RWPE1 (cell line): ENCODE data around the gene NOL8.

Experiments used
- CTCF ChIA-PET: fragments of 350-600 bp; sonication (Branson Sonifier 250); formaldehyde crosslinking; extraction: SDS; loops from one replicate; lab custom pipeline; 2021; lab: Yijun Ruan, JAX
- POLR2A ChIA-PET: fragments of 400-600 bp; formaldehyde crosslinking; extraction: SDS; loops from one replicate; lab custom pipeline; 2020; ENCODE audit warnings: antibody characterized with exemption; ENCODE audit not compliant: low non-redundant PET; lab: Yijun Ruan, JAX
- DNase-seq: peaks from one replicate; pipeline ENCODE4 v3.0.0; 2012; ENCODE audit warnings: low spot score
- H3K27ac ChIP-seq: fragments of 450-650 bp; 2 replicates; pipeline ENCODE4 v1.5.1; 2017
- TF ChIP-seq, protein P1 (sequence below): fragments of 450-650 bp; conservative IDR thresholded peaks from 2 replicates; pipeline ENCODE4 v1.5.1; 2017; ENCODE audit warnings: low read depth, mild to moderate bottlenecking

Gene NOL8

DNA sequence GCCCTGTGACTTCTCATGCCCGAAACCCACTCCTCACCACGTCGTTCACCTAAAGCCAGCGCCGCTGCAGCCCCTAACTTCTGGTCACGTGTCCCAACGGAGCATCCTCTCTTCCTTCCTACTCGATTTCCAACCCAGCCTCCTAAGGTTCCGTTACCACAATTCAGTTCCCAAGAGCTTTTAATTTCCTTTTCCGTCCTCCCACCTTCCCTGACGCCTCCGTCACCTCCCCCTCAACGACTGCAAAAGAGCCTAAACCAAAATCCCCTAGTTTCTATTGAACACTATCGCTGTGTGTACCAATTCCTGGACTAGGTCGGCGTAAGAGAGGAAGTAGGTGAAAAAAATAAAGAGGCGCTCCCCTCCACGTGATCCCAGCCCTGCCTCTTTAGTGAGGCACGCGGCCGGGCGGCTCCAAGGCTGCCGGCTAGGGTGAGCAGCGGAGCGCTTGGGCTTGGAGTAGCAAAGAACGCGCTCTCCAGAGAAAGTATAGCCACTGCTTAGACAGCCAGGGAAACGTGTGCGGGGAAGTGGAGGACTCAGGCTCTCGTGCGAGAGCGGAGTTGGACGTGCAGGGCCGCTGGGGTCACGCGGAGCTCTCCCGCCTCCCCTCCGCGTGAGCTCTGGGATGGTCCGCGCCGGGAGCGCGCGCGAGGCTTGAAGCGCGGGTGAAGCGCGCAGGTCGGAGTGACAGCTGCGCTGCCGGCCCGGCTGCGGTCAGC lies at the start of gene NOL8, which contains the start of gene CENPP:
NOL8 (minus strand) TSS at position 82 of the 722 bp plus-strand sequence. CDS start 1,189 bp downstream, outside the sequence.
CENPP (plus strand) TSS at position 685 of the 722 bp plus-strand sequence.
- CTCF ChIA-PET: interaction anchor here (0.6 to 1.0 kb wide), 6 partner anchors 11 to 310 kb away, joined by 3 to 4 read pairs (median 3); no protein-coding TSS in a partner anchor

DNA sequence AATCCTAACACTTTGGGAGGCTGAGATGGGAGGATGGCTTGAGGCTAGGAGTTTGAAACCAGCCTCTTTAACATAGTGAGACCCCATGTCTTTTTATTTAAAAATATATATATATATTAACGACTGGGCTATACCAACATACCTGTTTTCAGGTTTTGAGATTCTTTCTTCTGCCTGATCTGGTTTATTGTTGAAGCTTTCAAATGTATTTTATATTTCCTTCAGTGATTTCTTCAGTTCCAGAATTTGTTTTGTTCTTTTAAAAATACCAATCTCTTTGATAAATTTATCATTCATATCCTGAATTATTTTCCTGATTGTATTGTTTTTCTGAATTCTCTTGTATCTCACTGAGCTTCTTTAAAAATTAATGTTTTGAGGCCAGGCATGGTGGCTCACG lies 48.0 kb upstream of the NOL8 start:
- TF ChIP-seq, protein P1, sequence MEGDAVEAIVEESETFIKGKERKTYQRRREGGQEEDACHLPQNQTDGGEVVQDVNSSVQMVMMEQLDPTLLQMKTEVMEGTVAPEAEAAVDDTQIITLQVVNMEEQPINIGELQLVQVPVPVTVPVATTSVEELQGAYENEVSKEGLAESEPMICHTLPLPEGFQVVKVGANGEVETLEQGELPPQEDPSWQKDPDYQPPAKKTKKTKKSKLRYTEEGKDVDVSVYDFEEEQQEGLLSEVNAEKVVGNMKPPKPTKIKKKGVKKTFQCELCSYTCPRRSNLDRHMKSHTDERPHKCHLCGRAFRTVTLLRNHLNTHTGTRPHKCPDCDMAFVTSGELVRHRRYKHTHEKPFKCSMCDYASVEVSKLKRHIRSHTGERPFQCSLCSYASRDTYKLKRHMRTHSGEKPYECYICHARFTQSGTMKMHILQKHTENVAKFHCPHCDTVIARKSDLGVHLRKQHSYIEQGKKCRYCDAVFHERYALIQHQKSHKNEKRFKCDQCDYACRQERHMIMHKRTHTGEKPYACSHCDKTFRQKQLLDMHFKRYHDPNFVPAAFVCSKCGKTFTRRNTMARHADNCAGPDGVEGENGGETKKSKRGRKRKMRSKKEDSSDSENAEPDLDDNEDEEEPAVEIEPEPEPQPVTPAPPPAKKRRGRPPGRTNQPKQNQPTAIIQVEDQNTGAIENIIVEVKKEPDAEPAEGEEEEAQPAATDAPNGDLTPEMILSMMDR: no peak
- CTCF ChIA-PET: no interaction called here
- DNase-seq: no peak
- no peak overlapping the region for H3K27ac ChIP-seq
- POLR2A ChIA-PET: no interaction called here

More for the DNA sequence above, at the start of gene NOL8, which contains the start of gene CENPP:
- peak; percentile 98 for DNase-seq
- POLR2A ChIA-PET: interaction anchor here (1.0 kb wide), 1 partner anchor 345 kb away, joined by 4 read pairs; the partner anchor contains the start of gene IPPK
- TF ChIP-seq, protein P1: no peak
- peak within 1 kb of the TSS; percentile 93 for H3K27ac ChIP-seq

DNA sequence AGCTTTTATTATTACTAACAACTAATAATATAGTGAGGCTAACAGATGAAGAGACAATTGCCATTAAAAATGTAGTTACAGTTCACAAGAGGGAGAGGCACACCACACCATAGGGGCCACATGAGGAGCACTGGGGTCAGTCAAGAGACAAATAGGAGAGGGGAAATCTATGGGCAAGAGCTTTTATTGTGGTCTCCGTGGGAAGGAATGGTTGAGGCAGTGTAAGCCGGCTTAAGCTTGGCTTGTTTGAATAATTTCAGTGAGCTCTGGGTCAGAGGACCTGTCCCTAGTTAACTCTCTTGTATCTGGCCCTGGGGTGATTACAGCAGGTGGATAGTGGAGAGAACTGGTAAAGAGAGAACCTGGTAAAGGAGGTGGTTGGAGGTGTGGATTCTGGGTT lies 43.9 kb upstream of the NOL8 start:
- DNase-seq: no peak
- TF ChIP-seq, protein P1: no peak
- ChIA-PET CTCF (interaction anchor here (1.3 kb wide), 1 partner anchor 18 kb away, joined by 4 read pairs; no protein-coding TSS in a partner anchor), POLR2A (no interaction called here)
- H3K27ac ChIP-seq: no peak overlapping the region

DNA sequence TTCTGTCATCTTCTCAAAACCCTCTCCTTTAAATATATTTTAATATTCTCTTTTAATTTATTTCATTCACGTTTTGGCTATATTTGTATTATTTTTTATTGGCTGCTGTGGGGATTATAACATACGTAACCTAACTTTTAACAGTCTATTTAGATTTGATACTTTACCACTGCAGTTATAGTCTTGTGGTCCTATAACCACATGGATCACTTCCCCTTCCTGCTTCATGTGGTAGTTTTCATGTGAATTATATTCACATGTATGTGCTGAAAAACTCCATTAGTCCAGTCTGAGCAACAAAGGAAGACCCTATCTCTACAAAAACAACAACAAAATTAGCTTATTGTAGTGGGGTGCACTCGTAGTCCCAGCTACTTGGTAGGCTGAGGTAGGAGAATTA lies 34.9 kb upstream of the NOL8 start:
- no peak overlapping the region for H3K27ac ChIP-seq
- TF ChIP-seq, protein P1: no peak
- ChIA-PET POLR2A (no interaction called here), CTCF (no interaction called here)
- DNase-seq: no peak

DNA sequence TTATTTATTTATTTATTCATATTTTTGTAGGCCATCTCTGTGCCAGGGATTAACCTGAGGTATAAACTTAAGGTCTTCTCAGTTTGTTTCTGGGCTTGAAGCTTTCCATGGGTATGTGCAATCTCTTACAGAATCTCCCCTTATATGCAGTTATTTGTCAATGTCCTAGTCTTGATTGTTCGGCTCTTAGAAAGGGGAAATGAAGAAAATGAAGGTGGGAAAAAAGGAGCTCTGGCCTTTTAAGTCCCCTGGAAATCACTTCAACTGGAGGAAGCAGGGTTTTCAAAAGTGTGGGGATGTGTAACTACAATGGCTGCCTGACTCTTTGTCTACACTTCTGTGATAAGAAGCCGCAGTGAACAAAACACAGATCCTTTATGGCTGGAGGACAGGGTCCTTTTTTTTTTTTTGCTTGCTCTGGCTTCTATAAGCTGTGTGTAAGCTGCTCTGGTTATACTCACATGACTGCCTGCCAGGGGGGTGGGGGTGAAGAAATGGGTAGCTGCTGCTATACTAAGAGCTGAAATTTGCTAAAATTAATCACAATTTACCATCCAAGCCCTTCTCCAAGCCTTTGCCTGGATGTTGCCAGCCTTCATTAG lies 34.3 kb upstream of the NOL8 start:
- POLR2A ChIA-PET: no interaction called here
- TF ChIP-seq, protein P1: no peak
- CTCF ChIA-PET: no interaction called here
- no peak for DNase-seq
- H3K27ac ChIP-seq: no peak overlapping the region

DNA sequence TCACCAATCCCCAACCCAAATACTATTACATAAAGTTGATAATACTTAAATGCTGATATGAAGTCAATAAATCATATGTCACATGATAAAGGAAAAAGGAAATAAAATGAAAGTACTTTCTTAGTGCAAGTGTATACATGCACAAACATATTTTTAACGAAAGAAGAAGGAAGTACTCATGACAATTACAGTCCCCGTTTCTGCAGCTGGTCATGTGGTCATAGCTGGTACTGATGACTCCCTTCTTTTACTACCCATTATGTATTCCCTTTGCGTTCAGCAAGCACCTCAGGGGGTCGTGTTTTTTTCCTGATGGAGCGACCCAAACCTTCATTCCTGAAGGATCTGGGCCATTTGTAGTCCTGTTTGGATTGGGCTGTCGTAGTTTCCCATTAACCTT lies 27.9 kb upstream of the NOL8 start:
- TF ChIP-seq, protein P1: no peak
- no peak overlapping the region for H3K27ac ChIP-seq
- DNase-seq: no peak
- ChIA-PET POLR2A (no interaction called here), CTCF (no interaction called here)
